ENCODE data around the gene NPAS3.

DNA sequence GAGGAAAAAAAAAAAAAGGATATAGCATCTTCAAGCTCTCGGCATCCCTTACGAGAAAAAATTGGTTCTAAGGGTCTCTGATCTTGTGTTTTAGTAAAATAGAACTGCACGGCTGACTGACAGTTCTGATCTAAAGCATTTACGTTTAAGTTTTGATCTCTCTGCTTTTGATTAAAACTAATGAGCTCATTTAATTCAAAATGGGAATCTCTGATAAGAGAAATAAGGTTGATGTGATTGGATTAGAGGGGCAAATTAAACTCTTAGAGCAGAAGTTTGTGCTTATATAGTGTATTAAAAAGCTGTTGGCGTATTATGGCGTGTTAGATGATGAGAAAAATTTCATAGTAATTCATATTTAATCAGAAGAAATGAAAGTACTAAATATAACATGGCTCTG is 794.6 kb downstream of the NPAS3 start:
- TF ChIP-seq REST (IDR thresholded peaks at IDR 0.05; ENCODE audit: insufficient replicate concordance, low read depth) (no peak), POLR2AphosphoS5 (IDR thresholded peaks at IDR 0.05; ENCODE audit: low read depth) (no peak)
- TF ChIP-seq, protein P1, sequence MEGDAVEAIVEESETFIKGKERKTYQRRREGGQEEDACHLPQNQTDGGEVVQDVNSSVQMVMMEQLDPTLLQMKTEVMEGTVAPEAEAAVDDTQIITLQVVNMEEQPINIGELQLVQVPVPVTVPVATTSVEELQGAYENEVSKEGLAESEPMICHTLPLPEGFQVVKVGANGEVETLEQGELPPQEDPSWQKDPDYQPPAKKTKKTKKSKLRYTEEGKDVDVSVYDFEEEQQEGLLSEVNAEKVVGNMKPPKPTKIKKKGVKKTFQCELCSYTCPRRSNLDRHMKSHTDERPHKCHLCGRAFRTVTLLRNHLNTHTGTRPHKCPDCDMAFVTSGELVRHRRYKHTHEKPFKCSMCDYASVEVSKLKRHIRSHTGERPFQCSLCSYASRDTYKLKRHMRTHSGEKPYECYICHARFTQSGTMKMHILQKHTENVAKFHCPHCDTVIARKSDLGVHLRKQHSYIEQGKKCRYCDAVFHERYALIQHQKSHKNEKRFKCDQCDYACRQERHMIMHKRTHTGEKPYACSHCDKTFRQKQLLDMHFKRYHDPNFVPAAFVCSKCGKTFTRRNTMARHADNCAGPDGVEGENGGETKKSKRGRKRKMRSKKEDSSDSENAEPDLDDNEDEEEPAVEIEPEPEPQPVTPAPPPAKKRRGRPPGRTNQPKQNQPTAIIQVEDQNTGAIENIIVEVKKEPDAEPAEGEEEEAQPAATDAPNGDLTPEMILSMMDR (IDR thresholded peaks at IDR 0.05; ENCODE audit: insufficient read depth, low read length): no peak

Data from HL-60 (cell line).